Neuronal stem cell (in vitro differentiated cells): ENCODE data around the gene ATP5F1D.
A peak's percentile ranks its signal among the peaks of the same experiment; 100 is the strongest.

ENCODE experiments used
- DNase-seq: peaks from one replicate; pipeline ENCODE4 v3.0.0-alpha.2; 2013; ENCODE audit warnings: low spot score
- H2AFZ ChIP-seq: one replicate; pipeline ENCODE4 v1.6.1; 2013; ENCODE audit warnings: mild to moderate bottlenecking, low read length, inconsistent platforms
- H2AK5ac ChIP-seq: 2 replicates; pipeline ENCODE4 v1.6.1; 2013; ENCODE audit warnings: low read depth, mild to moderate bottlenecking, inconsistent platforms, low read length, moderate library complexity, mixed read lengths
- H2BK120ac ChIP-seq: 2 replicates; pipeline ENCODE4 v1.6.1; 2013; ENCODE audit warnings: low read depth, mild to moderate bottlenecking, inconsistent platforms, low read length, moderate library complexity, mixed read lengths
- H2BK12ac ChIP-seq: one replicate; pipeline ENCODE4 v1.6.1; 2013; ENCODE audit warnings: low read length, inconsistent platforms
- H2BK15ac ChIP-seq: 2 replicates; pipeline ENCODE4 v1.6.1; 2013; ENCODE audit warnings: mild to moderate bottlenecking, low read length, inconsistent platforms, mixed read lengths
- H2BK5ac ChIP-seq: one replicate; pipeline ENCODE4 v1.6.1; 2013; ENCODE audit warnings: inconsistent platforms, mild to moderate bottlenecking, low read length, moderate library complexity
- H3K14ac ChIP-seq: one replicate; pipeline ENCODE4 v1.6.1; 2013; ENCODE audit warnings: low read length, inconsistent platforms
- H3K18ac ChIP-seq: 2 replicates; pipeline ENCODE4 v1.6.1; 2013; ENCODE audit warnings: low read length, inconsistent platforms
- H3K23ac ChIP-seq: 2 replicates; pipeline ENCODE4 v1.6.1; 2013; ENCODE audit warnings: low read depth, mild to moderate bottlenecking, mixed read lengths, low read length, inconsistent platforms; ENCODE audit not compliant: poor library complexity
- H3K27ac ChIP-seq: replicated peaks from 3 replicates; pipeline ENCODE4 v1.5.1; 2013; ENCODE audit warnings: low read length, inconsistent platforms
- H3K27me3 ChIP-seq, 3 experiments: 2 replicates each; pipeline ENCODE4 v1.6.1; 2013; ENCODE audit warnings: low read length in 3 of 3, mild to moderate bottlenecking in 2 of 3, inconsistent platforms in 1 of 3, low read depth in 1 of 3, mixed read lengths in 1 of 3, moderate library complexity in 1 of 3; ENCODE audit not compliant: control insufficient read depth in 3 of 3, insufficient read depth in 3 of 3
- H3K36me3 ChIP-seq, 2 donors: replicated peaks in 1 of 2; 2 replicates each; pipeline ENCODE4 v1.6.1; 2013; ENCODE audit warnings: low read length in 2 of 2; ENCODE audit not compliant: control insufficient read depth in 2 of 2, insufficient read depth in 2 of 2
- H3K4ac ChIP-seq: 2 replicates; pipeline ENCODE4 v1.6.1; 2013; ENCODE audit warnings: inconsistent platforms, mild to moderate bottlenecking, low read length, moderate library complexity
- H3K4me1 ChIP-seq, 2 donors: 1 replicate in 1 of 2; 2 replicates in 1 of 2; pipeline ENCODE4 v1.6.1; 2013; ENCODE audit warnings: low read length in 2 of 2, low read depth in 1 of 2; ENCODE audit not compliant: control insufficient read depth in 2 of 2, insufficient read depth in 1 of 2
- H3K4me2 ChIP-seq: one replicate; pipeline ENCODE4 v1.6.1; 2013; ENCODE audit warnings: mild to moderate bottlenecking, low read length, inconsistent platforms; ENCODE audit not compliant: insufficient read depth, poor library complexity, severe bottlenecking
- H3K4me3 ChIP-seq, 2 donors: 2 replicates each; pipeline ENCODE4 v1.5.1; 2013; ENCODE audit warnings: low read length in 2 of 2, mild to moderate bottlenecking in 2 of 2, inconsistent platforms in 1 of 2, moderate library complexity in 1 of 2
- H3K79me1 ChIP-seq: one replicate; pipeline ENCODE4 v1.6.1; 2013; ENCODE audit warnings: low read depth, mild to moderate bottlenecking, inconsistent platforms, low read length, moderate library complexity
- H3K9ac ChIP-seq: one replicate; pipeline ENCODE4 v1.6.1; 2013; ENCODE audit warnings: mild to moderate bottlenecking, low read depth, low read length, inconsistent platforms; ENCODE audit not compliant: poor library complexity
- H3K9me3 ChIP-seq, 2 donors: replicated peaks in 1 of 2; 2 replicates each; pipeline versions ENCODE3 to v1.6.1; 2013; ENCODE audit warnings: low read length in 2 of 2, mild to moderate bottlenecking in 2 of 2, inconsistent platforms in 1 of 2, low read depth in 1 of 2, mixed read lengths in 1 of 2, moderate library complexity in 1 of 2; ENCODE audit not compliant: control insufficient read depth in 2 of 2, insufficient read depth in 1 of 2
- H4K8ac ChIP-seq: one replicate; pipeline ENCODE4 v1.6.1; 2013; ENCODE audit warnings: low read depth, mild to moderate bottlenecking, inconsistent platforms, low read length, moderate library complexity
- H4K91ac ChIP-seq: one replicate; pipeline ENCODE4 v1.6.1; 2013; ENCODE audit warnings: low read length, low read depth, mild to moderate bottlenecking, inconsistent platforms; ENCODE audit not compliant: poor library complexity
- WGBS, 2 donors: extraction: QIAGEN DNeasy Blood & Tissue Kit; methylation state at CpG; one replicate each; pipeline ENCODE4 v1.1.7; 2013; ENCODE audit warnings: missing lambda C conversion rate in 2 of 2, mixed read lengths in 1 of 2; ENCODE audit not compliant: insufficient read length in 2 of 2, insufficient replicate concordance in 1 of 2; ENCODE audit errors: extremely low coverage in 2 of 2; 5-methylcytosine and 5-hydroxymethylcytosine counted together

The ATP5F1D gene

DNA sequence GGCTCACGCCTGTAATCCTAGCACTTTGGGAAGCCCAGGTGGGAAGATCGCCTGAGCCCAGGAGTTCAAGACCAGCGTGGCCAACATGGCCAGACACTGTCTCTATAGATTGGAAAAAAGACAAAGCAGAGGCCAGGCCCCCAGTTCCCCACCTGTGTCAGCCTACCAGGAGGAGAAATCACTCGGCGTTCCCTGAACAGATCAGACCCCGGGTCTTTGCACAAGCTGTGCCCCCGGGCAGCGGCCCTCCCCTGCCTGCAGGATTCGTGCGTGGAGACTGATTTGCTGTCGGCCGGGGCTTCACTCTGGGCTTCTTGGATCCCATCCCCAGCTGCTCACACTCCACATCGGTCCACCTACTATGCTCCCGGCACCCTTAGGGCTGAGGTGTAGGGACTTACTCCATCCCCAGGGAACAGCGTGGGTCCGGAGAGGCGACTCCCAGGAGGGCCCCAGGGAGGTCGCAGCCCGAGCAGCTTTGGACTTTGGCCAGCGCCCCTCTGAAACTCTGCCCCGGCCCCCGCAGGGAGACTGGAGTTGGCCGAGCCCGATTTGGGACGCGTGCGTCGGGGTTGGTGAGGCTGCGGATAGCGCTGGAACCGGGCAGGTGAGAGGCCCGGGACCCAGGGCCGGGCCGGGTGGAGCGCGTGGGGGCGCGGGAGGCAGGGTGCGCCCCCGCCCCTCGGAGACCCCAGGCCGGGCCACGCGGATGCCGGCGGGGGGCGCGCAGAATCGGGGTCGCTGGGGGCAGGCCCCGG is 43.6 kb downstream of the ATP5F1D start:
- Histone ChIP-seq H4K8ac (no peak overlapping the region), H2BK12ac (peak overlapping the region; percentile 33), H2BK120ac (no peak overlapping the region), H3K23ac (peak overlapping the region; percentile 52), H3K27me3 (peaks cover 0 to 11% (median 4%) of the 10 kb centered on the region in 3 experiments), H3K4ac (peak overlapping the region; percentile 37), H3K9me3 (no peaks in the 10 kb centered on the region), H4K91ac (peak overlapping the region; percentile 39), H3K36me3 (peaks cover 0 to 2% of the 10 kb centered on the region in 2 donors), H2AK5ac (peak overlapping the region; percentile 99), H3K27ac (no peak overlapping the region), H3K4me3 (peak overlapping the region; percentile 32 to 59), H2BK5ac (no peak overlapping the region), H3K14ac (no peak overlapping the region), H3K4me2 (peak overlapping the region; percentile 69), H3K79me1 (peaks cover 29% of the 10 kb centered on the region), H3K18ac (peak overlapping the region; percentile 97), H3K9ac (peak overlapping the region; percentile 60), H2BK15ac (peak overlapping the region; percentile 91), H2AFZ (peak overlapping the region; percentile 88), H3K4me1 (peaks cover 14 to 32% of the 10 kb centered on the region in 2 donors)
- no peak for DNase-seq
- WGBS, 2 donors = no CpG with 5 or more reads among the region's 51 CpGs

DNA sequence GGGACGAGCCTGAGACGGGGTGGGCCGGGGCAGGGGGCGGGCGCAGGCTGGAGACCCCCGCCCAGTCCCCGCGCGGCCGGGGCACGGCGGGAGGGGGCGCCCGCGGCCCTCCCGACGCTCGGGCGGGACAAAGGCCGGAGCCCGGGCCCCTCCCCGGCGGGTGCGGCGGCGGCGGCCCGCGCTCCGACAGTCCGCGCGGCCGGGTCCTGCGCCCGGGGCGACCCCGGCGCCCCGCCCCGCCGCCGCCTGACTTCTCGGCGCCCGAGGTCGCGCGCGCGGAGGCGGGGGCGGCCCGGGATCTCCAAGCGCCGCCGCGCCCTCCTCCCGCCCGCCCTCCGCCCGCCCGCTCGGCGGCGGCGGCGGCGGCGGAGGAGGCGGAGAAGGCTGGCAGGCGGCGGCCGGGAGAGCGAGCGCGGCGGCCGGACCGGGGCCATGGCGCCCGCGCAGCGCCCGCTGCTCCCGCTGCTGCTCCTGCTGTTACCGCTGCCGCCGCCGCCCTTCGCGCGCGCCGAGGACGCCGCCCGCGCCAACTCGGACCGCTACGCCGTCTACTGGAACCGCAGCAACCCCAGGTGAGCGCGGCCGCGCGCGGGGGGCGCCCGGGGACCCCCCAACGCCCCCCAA is 44.3 kb downstream of the ATP5F1D start, which contains the start of gene EFNA2:
TSS of gene EFNA2 (plus strand) at position 137 of the 624 bp plus-strand sequence. CDS start at position 433, 296 bp downstream.
- peaks cover 33% of the 10 kb centered on the region for H3K79me1 ChIP-seq
- peak within 1 kb of the TSS; percentile 91 for H2BK15ac ChIP-seq
- WGBS, 2 donors = no CpG with 5 or more reads among the region's 113 CpGs
- peak within 1 kb of the TSS; percentile 89 for H3K4me2 ChIP-seq
- peaks cover 14 to 32% of the 10 kb centered on the region in 2 donors for H3K4me1 ChIP-seq
- peak within 1 kb of the TSS; percentile 100 for H2AK5ac ChIP-seq
- H3K27ac ChIP-seq = no peak within 1 kb of the TSS
- peak within 1 kb of the TSS; percentile 97 for H3K18ac ChIP-seq
- peak within 1 kb of the TSS; percentile 88 for H2AFZ ChIP-seq
- H3K9ac ChIP-seq = peak within 1 kb of the TSS; percentile 92
- peak within 1 kb of the TSS; percentile 98 for H2BK5ac ChIP-seq
- H4K8ac ChIP-seq = no peak within 1 kb of the TSS
- H3K4me3 ChIP-seq = peak within 1 kb of the TSS; percentile 75 to 87
- H3K4ac ChIP-seq = peak within 1 kb of the TSS; percentile 78
- H4K91ac ChIP-seq = peak within 1 kb of the TSS; percentile 39
- peaks cover 0 to 11% (median 4%) of the 10 kb centered on the region in 3 experiments for H3K27me3 ChIP-seq
- DNase-seq = no peak
- H2BK120ac ChIP-seq = peak within 1 kb of the TSS; percentile 17
- no peaks in the 10 kb centered on the region for H3K9me3 ChIP-seq
- peak within 1 kb of the TSS; percentile 58 for H2BK12ac ChIP-seq
- no peaks in the 10 kb centered on the region for H3K36me3 ChIP-seq
- H3K23ac ChIP-seq = peak within 1 kb of the TSS; percentile 85
- peak within 1 kb of the TSS; percentile 90 for H3K14ac ChIP-seq

DNA sequence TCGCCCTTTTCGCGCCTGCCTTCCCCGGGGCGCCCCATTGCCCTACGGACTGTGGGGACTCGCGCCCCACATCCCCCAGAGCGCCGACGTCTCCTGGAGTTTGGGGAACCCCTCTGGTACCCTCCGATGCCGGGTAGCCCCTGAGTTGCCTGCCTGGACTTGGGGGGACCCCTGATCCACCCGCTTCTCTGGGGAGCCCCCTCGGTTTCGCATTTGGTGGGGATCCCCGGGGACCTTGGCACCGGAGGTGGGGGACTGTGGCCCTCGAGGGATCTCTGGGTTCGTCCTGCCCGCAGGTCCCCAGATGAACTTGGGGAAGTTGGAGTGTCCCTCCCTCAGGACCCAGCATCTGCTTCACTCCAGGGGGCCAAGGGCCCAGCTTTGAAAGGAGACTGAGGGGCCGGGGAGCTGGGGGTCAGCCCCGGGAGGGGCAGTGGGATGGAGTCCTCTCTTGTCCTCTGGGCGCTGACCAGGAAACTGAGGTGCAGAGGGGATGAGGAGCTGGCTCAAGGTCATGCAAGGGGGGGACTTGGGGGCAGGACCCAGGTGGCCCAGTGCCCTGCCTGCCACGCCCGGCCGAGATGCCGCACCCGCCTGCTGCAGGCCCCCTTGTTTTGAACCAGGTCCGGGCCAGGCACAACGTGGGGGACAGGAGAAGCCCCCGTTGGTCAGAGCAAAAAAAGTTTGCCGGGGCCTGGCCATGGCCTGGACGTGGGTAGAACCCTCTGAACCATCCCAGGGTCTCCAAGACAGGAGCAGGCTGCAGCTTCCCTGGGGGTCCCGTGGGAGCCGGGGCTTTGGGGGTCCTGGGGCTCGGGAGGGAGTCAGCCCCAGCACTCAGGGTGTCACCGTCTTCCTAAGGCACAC is 45.2 kb downstream of the ATP5F1D start:
- H3K18ac ChIP-seq = peak overlapping the region; percentile 95
- H4K91ac ChIP-seq = no peak overlapping the region
- H2AFZ ChIP-seq = peak overlapping the region; percentile 83
- peaks cover 14 to 32% of the 10 kb centered on the region in 2 donors for H3K4me1 ChIP-seq
- H3K9ac ChIP-seq = peak overlapping the region; percentile 80
- H3K23ac ChIP-seq = peak overlapping the region; percentile 93
- H3K4me2 ChIP-seq = peak overlapping the region; percentile 89
- peaks cover 33% of the 10 kb centered on the region for H3K79me1 ChIP-seq
- H3K36me3 ChIP-seq = no peaks in the 10 kb centered on the region
- H2AK5ac ChIP-seq = peak overlapping the region; percentile 100
- H2BK5ac ChIP-seq = peak overlapping the region; percentile 98
- peak overlapping the region; percentile 75 to 87 for H3K4me3 ChIP-seq
- no peak overlapping the region for H3K27ac ChIP-seq
- H4K8ac ChIP-seq = no peak overlapping the region
- peak overlapping the region; percentile 17 for H2BK120ac ChIP-seq
- H3K27me3 ChIP-seq = peaks cover 0 to 11% (median 4%) of the 10 kb centered on the region in 3 experiments
- no peak for DNase-seq
- no peaks in the 10 kb centered on the region for H3K9me3 ChIP-seq
- H3K14ac ChIP-seq = peak overlapping the region; percentile 90
- H2BK15ac ChIP-seq = peak overlapping the region; percentile 78
- peak overlapping the region; percentile 58 for H2BK12ac ChIP-seq
- no CpG with 5 or more reads among the region's 38 CpGs for WGBS, 2 donors
- H3K4ac ChIP-seq = peak overlapping the region; percentile 76
